H9 (cell line): ENCODE measurements around the gene MITF. TPM values are rescaled to one million over a fixed set of nuclear protein-coding genes. Genes with fewer than 3 reads are reported as not detected.

Experiments
- DNase-seq: peaks from one replicate; pipeline ENCODE4 v3.0.0-alpha.2; 2017
- H2AFZ ChIP-seq: one replicate; pipeline ENCODE4 v1.6.1; 2013; ENCODE audit warnings: mild to moderate bottlenecking, low read length, control low read depth, moderate library complexity
- H2AK5ac ChIP-seq: 2 replicates; pipeline ENCODE4 v1.6.1; 2013; ENCODE audit warnings: low read length, control low read depth, mixed read lengths; ENCODE audit not compliant: insufficient read length
- H2BK120ac ChIP-seq: one replicate; pipeline ENCODE4 v1.6.1; 2013; ENCODE audit warnings: low read depth, mild to moderate bottlenecking, low read length, control low read depth, inconsistent platforms; ENCODE audit not compliant: poor library complexity, severe bottlenecking
- H2BK12ac ChIP-seq: 2 replicates; pipeline ENCODE4 v1.6.1; 2013; ENCODE audit warnings: low read length, control low read depth, mixed read lengths, low read depth; ENCODE audit not compliant: insufficient read length
- H2BK15ac ChIP-seq: 2 replicates; pipeline ENCODE4 v1.6.1; 2013; ENCODE audit warnings: low read depth, low read length, control low read depth
- H2BK20ac ChIP-seq: one replicate; pipeline ENCODE4 v1.6.1; 2013; ENCODE audit warnings: low read depth, mild to moderate bottlenecking, low read length, control low read depth, inconsistent platforms; ENCODE audit not compliant: poor library complexity, severe bottlenecking
- H2BK5ac ChIP-seq: 2 replicates; pipeline ENCODE4 v1.6.1; 2013; ENCODE audit warnings: low read length, control low read depth, mixed read lengths; ENCODE audit not compliant: insufficient read length
- H3K14ac ChIP-seq: 2 replicates; pipeline ENCODE4 v1.6.1; 2013; ENCODE audit warnings: low read length, control low read depth; ENCODE audit not compliant: insufficient read depth
- H3K18ac ChIP-seq: 2 replicates; pipeline ENCODE4 v1.6.1; 2013; ENCODE audit warnings: low read depth, mild to moderate bottlenecking, mixed read lengths, low read length, control low read depth; ENCODE audit not compliant: insufficient read length
- H3K23ac ChIP-seq: 2 replicates; pipeline ENCODE4 v1.6.1; 2013; ENCODE audit warnings: low read length, control low read depth, mixed read lengths, low read depth; ENCODE audit not compliant: insufficient read length
- H3K23me2 ChIP-seq: 2 replicates; pipeline ENCODE4 v1.6.1; 2013; ENCODE audit warnings: low read depth, mild to moderate bottlenecking, mixed read lengths, low read length, control low read depth; ENCODE audit not compliant: insufficient read length, poor library complexity, severe bottlenecking
- H3K27ac ChIP-seq: 2 replicates; pipeline ENCODE4 v1.5.1; 2013; ENCODE audit warnings: low read length, control low read depth, mixed read lengths, low read depth; ENCODE audit not compliant: insufficient read length
- H3K27me3 ChIP-seq: 2 replicates; pipeline ENCODE4 v1.6.1; 2013; ENCODE audit warnings: low read length, control low read depth, inconsistent platforms; ENCODE audit not compliant: insufficient read depth
- H3K4ac ChIP-seq: 2 replicates; pipeline ENCODE4 v1.6.1; 2013; ENCODE audit warnings: low read depth, mild to moderate bottlenecking, control low read depth, inconsistent platforms, low read length, moderate library complexity
- H3K4me1 ChIP-seq: 2 replicates; pipeline ENCODE4 v1.6.1; 2013; ENCODE audit warnings: low read length, control low read depth, inconsistent platforms; ENCODE audit not compliant: insufficient read depth
- H3K4me2 ChIP-seq: 2 replicates; pipeline ENCODE4 v1.6.1; 2013; ENCODE audit warnings: low read length, control low read depth, mixed read lengths; ENCODE audit not compliant: insufficient read length, insufficient read depth
- H3K56ac ChIP-seq: 2 replicates; pipeline ENCODE4 v1.6.1; 2013; ENCODE audit warnings: low read depth, mild to moderate bottlenecking, mixed read lengths, low read length, control low read depth; ENCODE audit not compliant: insufficient read length
- H3K79me1 ChIP-seq: 2 replicates; pipeline ENCODE4 v1.6.1; 2013; ENCODE audit warnings: low read depth, mild to moderate bottlenecking, moderate library complexity, low read length, control low read depth, inconsistent platforms; ENCODE audit not compliant: insufficient read depth, poor library complexity, severe bottlenecking
- H3K79me2 ChIP-seq: 2 replicates; pipeline ENCODE4 v1.6.1; 2013; ENCODE audit warnings: low read length, control low read depth, inconsistent platforms; ENCODE audit not compliant: insufficient read depth
- H3K9ac ChIP-seq: 2 replicates; pipeline ENCODE4 v1.6.1; 2013; ENCODE audit warnings: low read length, control low read depth, mixed read lengths; ENCODE audit not compliant: insufficient read length; ENCODE audit errors: extremely low read depth
- H3K9me3 ChIP-seq: one replicate; pipeline ENCODE4 v1.6.1; 2013; ENCODE audit warnings: low read depth, low read length, inconsistent platforms; ENCODE audit not compliant: control insufficient read depth
- H3T11ph ChIP-seq: one replicate; pipeline ENCODE4 v1.6.1; 2013; ENCODE audit warnings: mild to moderate bottlenecking, low read length, control low read depth, inconsistent platforms
- H4K20me1 ChIP-seq: one replicate; pipeline ENCODE4 v1.6.1; 2013; ENCODE audit not compliant: control insufficient read depth, insufficient read length, insufficient read depth
- H4K5ac ChIP-seq: 2 replicates; pipeline ENCODE4 v1.6.1; 2013; ENCODE audit warnings: low read depth, mild to moderate bottlenecking, mixed read lengths, low read length, control low read depth; ENCODE audit not compliant: insufficient read length
- H4K8ac ChIP-seq: replicated peaks from 2 replicates; pipeline ENCODE4 v1.6.1; 2013; ENCODE audit warnings: low read length, control low read depth, mixed read lengths, low read depth; ENCODE audit not compliant: insufficient read length
- H4K91ac ChIP-seq: 2 replicates; pipeline ENCODE4 v1.6.1; 2013; ENCODE audit warnings: low read depth, mild to moderate bottlenecking, moderate library complexity, mixed read lengths, low read length, control low read depth; ENCODE audit not compliant: insufficient read length
- H3K27ac Mint-ChIP-seq, 3 experiments: 2 replicates in 2 of 3; 3 replicates in 1 of 3; pipeline ENCODE4 v1.8.0; 2020 to 2021; ENCODE audit warnings: mixed read lengths in 3 of 3, mild to moderate bottlenecking in 1 of 3, moderate library complexity in 1 of 3
- H3K27me3 Mint-ChIP-seq: 2 replicates; pipeline ENCODE4 v1.8.0; 2021; ENCODE audit warnings: low read depth, mild to moderate bottlenecking, moderate library complexity, mixed read lengths
- H3K36me3 Mint-ChIP-seq, 3 experiments: 2 replicates in 2 of 3; 3 replicates in 1 of 3; pipeline ENCODE4 v1.8.0; 2020 to 2021; ENCODE audit warnings: low read depth in 3 of 3, mixed read lengths in 3 of 3; ENCODE audit not compliant: insufficient read depth in 1 of 3
- H3K4me1 Mint-ChIP-seq, 2 experiments: 2 replicates each; pipeline ENCODE4 v1.8.0; 2020; ENCODE audit warnings: mixed read lengths in 2 of 2
- H3K4me3 Mint-ChIP-seq, 2 experiments: 2 replicates in 1 of 2; 3 replicates in 1 of 2; pipeline ENCODE4 v1.8.0; 2020 to 2021; ENCODE audit warnings: mild to moderate bottlenecking in 2 of 2, mixed read lengths in 2 of 2, moderate library complexity in 1 of 2
- H3K9me3 Mint-ChIP-seq, 2 experiments: 2 replicates in 1 of 2; 3 replicates in 1 of 2; pipeline ENCODE4 v1.8.0; 2020; ENCODE audit warnings: mild to moderate bottlenecking in 2 of 2, mixed read lengths in 2 of 2, moderate library complexity in 1 of 2
- CTCF ChIP-seq: fragments of 200-600 bp; sonication (generic); conservative IDR thresholded peaks from 3 replicates; pipeline ENCODE4 v1.8.0; 2021; ENCODE audit warnings: antibody characterized with exemption, mild to moderate bottlenecking
- WGBS: extraction: QIAGEN DNeasy Blood & Tissue Kit; methylation state at CpG from one replicate; pipeline ENCODE4 v1.1.7; 2013; ENCODE audit warnings: missing lambda C conversion rate, low lambda C conversion rate, mixed read lengths; ENCODE audit not compliant: insufficient read length; ENCODE audit errors: extremely low coverage; 5-methylcytosine and 5-hydroxymethylcytosine counted together
- total RNA-seq: library from RNA; stranded (reverse); gene quantifications from 2 replicates; pipeline ENCODE4 v1.2.1, GENCODE V29; 2021

The MITF gene
- total RNA-seq, 1 experiment from 2014 or later, result 0.81 TPM

- H3K56ac ChIP-seq, result no peak overlapping the region
- no peak overlapping the region for H2BK20ac ChIP-seq
- H3K27ac Mint-ChIP-seq, result no peak overlapping the region
These were observed 5.0 kb downstream of the MITF start for GRCh38 chr3:69743975-69744906.

More at GRCh38 chr3:69743975-69744906, 5.0 kb downstream of the MITF start:
- Histone ChIP-seq H3K14ac (no peak overlapping the region), H4K5ac (no peak overlapping the region), H2AFZ (no peak overlapping the region), H4K91ac (no peak overlapping the region), H4K20me1 (no peaks in the 10 kb centered on the region), H3K27ac (no peak overlapping the region), H3K9me3 (no peaks in the 10 kb centered on the region), H3K27me3 (no peaks in the 10 kb centered on the region), H3K23me2 (no peaks in the 10 kb centered on the region), H3K9ac (no peak overlapping the region), H3K79me1 (no peaks in the 10 kb centered on the region), H3K18ac (no peak overlapping the region), H2BK5ac (no peak overlapping the region), H2BK15ac (no peak overlapping the region), H3K4ac (no peak overlapping the region), H3K23ac (no peak overlapping the region), H2BK12ac (no peak overlapping the region), H2AK5ac (no peak overlapping the region), H3K79me2 (no peaks in the 10 kb centered on the region), H2BK120ac (no peak overlapping the region), H3K4me2 (no peak overlapping the region), H4K8ac (no peak overlapping the region), H3K4me1 (peaks cover 2% of the 10 kb centered on the region; the same call in 1 of the 2 replicates), H3T11ph (no peak overlapping the region)
- Mint-ChIP-seq H3K9me3 (no peaks in the 10 kb centered on the region), H3K4me3 (no peak overlapping the region), H3K27me3 (peaks cover 23% of the 10 kb centered on the region), H3K4me1 (peaks cover 11 to 15% of the 10 kb centered on the region in 2 experiments), H3K36me3 (no peaks in the 10 kb centered on the region)
- no CpG with 5 or more reads among the region's 8 CpGs for WGBS
- no peak for DNase-seq
- TF ChIP-seq CTCF, result no peak
